ENCODE measurements around the gene ZNF821. TPM values are rescaled to one million over a fixed set of nuclear protein-coding genes. Genes with fewer than 3 reads are reported as not detected.
A peak's percentile ranks its signal among the peaks of the same experiment; 100 is the strongest.
"Not testable (repeated sequence)": the region's sequence is repeated elsewhere in the genome, so short reads cannot be mapped to it uniquely, and the experiment has no call there.

Gene ZNF821
- total RNA-seq, 4 donors from 2014 or later: 2.5 to 8.2 (median 4.0) TPM

DNA sequence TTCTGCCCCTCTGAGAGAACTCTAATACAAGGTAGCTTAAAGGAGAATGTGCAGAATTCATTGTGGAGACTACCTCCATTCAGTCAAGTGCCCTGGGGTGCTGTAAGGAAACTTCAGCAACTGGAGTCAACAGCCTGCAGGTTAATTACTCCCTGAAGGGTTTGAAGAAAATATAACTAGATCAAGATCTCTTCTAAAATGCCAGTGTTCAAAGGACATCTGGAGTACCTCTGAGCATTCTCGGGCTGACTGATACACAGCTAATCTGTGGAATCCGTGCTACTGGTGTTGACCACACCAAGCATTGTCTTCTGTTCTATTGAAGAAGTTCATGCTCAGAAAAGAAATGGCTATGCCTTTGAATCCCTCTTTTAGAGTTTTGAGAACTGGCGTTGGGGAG, 49.7 kb downstream of the ZNF821 start:
- WGBS, 2 donors: 84 to 88% methylated on average over 3 of the region's 3 CpGs

GRCh38 chr16:71832112-71832511, 51.9 kb downstream of the ZNF821 start:
- DNase-seq, H3K4me3 ChIP-seq, H3K4me1 ChIP-seq, H3K27me3 ChIP-seq, H3K27ac ChIP-seq, H3K36me3 ChIP-seq, H3K9me3 ChIP-seq: not testable (repeated sequence)
- intact Hi-C loops (cut with DNase I): loop anchor here (2.0 kb wide), 1 partner anchor 13 kb away; no protein-coding TSS in a partner anchor
- WGBS, 2 donors: 83 to 100% methylated on average over 1 to 2 of the region's 2 CpGs

More for the DNA sequence above, 49.7 kb downstream of the ZNF821 start:
- DNase-seq: no peak
- H3K9me3 ChIP-seq: no peaks in the 10 kb centered on the region
- no peak overlapping the region for H3K4me3 ChIP-seq
- TF ChIP-seq POLR2A (IDR thresholded peaks at IDR 0.05): no peak
- TF ChIP-seq, protein P1, sequence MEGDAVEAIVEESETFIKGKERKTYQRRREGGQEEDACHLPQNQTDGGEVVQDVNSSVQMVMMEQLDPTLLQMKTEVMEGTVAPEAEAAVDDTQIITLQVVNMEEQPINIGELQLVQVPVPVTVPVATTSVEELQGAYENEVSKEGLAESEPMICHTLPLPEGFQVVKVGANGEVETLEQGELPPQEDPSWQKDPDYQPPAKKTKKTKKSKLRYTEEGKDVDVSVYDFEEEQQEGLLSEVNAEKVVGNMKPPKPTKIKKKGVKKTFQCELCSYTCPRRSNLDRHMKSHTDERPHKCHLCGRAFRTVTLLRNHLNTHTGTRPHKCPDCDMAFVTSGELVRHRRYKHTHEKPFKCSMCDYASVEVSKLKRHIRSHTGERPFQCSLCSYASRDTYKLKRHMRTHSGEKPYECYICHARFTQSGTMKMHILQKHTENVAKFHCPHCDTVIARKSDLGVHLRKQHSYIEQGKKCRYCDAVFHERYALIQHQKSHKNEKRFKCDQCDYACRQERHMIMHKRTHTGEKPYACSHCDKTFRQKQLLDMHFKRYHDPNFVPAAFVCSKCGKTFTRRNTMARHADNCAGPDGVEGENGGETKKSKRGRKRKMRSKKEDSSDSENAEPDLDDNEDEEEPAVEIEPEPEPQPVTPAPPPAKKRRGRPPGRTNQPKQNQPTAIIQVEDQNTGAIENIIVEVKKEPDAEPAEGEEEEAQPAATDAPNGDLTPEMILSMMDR (IDR thresholded peaks at IDR 0.05): no peak
- no peaks in the 10 kb centered on the region for H3K27me3 ChIP-seq
- intact Hi-C loops (cut with DNase I): no loop called here
- H3K27ac ChIP-seq: no peak overlapping the region
- H3K4me1 ChIP-seq: no peaks in the 10 kb centered on the region
- no peaks in the 10 kb centered on the region for H3K36me3 ChIP-seq

- not testable (repeated sequence) for H3K27ac ChIP-seq, H3K36me3 ChIP-seq, H3K9me3 ChIP-seq, H3K4me1 ChIP-seq, H3K27me3 ChIP-seq, DNase-seq, H3K4me3 ChIP-seq
- intact Hi-C loops (cut with DNase I): loop anchor here (2.0 kb wide), 1 partner anchor 13 kb away; no protein-coding TSS in a partner anchor
- WGBS, 2 donors: 86 to 91% methylated on average over 3 of the region's 3 CpGs
Observed at GRCh38 chr16:71831698-71832097, 52.3 kb downstream of the ZNF821 start.

GRCh38 chr16:71830359-71830758, 53.6 kb downstream of the ZNF821 start:
- intact Hi-C loops (cut with DNase I): no loop called here
- H3K4me1 ChIP-seq: no peaks in the 10 kb centered on the region
- H3K4me3 ChIP-seq: no peak overlapping the region
- DNase-seq: no peak
- H3K36me3 ChIP-seq: no peaks in the 10 kb centered on the region
- no peaks in the 10 kb centered on the region for H3K9me3 ChIP-seq
- no peaks in the 10 kb centered on the region for H3K27me3 ChIP-seq
- 62 to 76% methylated on average over 2 of the region's 2 CpGs for WGBS, 2 donors
- H3K27ac ChIP-seq: no peak overlapping the region
- TF ChIP-seq, protein P1 (IDR thresholded peaks at IDR 0.05): no peak
- no peak for TF ChIP-seq POLR2A (IDR thresholded peaks at IDR 0.05)

DNA sequence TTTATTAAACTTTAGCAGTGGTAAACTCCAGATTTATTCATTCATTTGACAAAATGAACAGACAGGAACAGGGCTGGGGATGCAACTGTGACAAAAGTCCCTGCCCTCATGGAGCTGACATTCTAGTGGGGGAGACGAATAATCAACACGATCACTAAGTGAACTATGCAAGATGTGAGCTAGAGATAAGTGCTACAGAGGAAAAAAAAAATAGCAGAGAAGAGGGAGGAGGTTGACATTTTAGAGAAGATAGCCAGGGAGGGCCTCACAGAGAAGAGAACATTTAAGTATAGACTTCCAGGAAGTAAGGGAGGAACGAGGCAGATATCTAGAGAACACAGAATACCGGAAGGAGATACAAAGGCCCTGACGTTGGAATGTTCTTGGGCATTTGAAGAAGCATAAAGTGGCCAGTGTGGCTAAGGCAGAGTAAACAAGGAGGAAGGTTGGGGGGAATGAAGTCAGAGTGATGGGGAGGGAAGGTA, 57.4 kb downstream of the ZNF821 start:
- no peaks in the 10 kb centered on the region for H3K4me1 ChIP-seq
- no peak for DNase-seq
- H3K36me3 ChIP-seq: no peaks in the 10 kb centered on the region
- intact Hi-C loops (cut with DNase I): no loop called here
- H3K27me3 ChIP-seq: no peaks in the 10 kb centered on the region
- H3K27ac ChIP-seq: no peak overlapping the region
- TF ChIP-seq, protein P1 (IDR thresholded peaks at IDR 0.05): no peak
- TF ChIP-seq POLR2A (IDR thresholded peaks at IDR 0.05): no peak
- 72 to 82% methylated on average over 5 of the region's 5 CpGs for WGBS, 2 donors
- H3K4me3 ChIP-seq: no peak overlapping the region
- H3K9me3 ChIP-seq: no peaks in the 10 kb centered on the region

GRCh38 chr16:71817155-71817500, 66.9 kb downstream of the ZNF821 start:
- not testable (repeated sequence) for H3K27me3 ChIP-seq, H3K9me3 ChIP-seq, H3K36me3 ChIP-seq, DNase-seq
- 44 to 47% methylated on average over 8 to 10 of the region's 10 CpGs for WGBS, 2 donors
- H3K4me3 ChIP-seq: peak overlapping the region in 1 of 4 donors; percentile 5
- peak overlapping the region; percentile 64 to 88 (median 86) for H3K27ac ChIP-seq
- peaks cover 7 to 29% (median 10%) of the 10 kb centered on the region in 3 donors for H3K4me1 ChIP-seq
- intact Hi-C loops (cut with DNase I): loop anchor here (10.0 kb wide), 1 partner anchor 68 kb away; the partner anchor contains the start of gene ZNF821

GRCh38 chr16:71811261-71811803, 72.7 kb downstream of the ZNF821 start:
- H3K27me3 ChIP-seq: no peaks in the 10 kb centered on the region
- DNase-seq: no peak
- no peaks in the 10 kb centered on the region for H3K36me3 ChIP-seq
- no peak overlapping the region for H3K4me3 ChIP-seq
- no peaks in the 10 kb centered on the region for H3K9me3 ChIP-seq
- H3K4me1 ChIP-seq: peaks cover 0 to 31% (median 16%) of the 10 kb centered on the region in 3 donors
- H3K27ac ChIP-seq: no peak overlapping the region
- TF ChIP-seq POLR2A (IDR thresholded peaks at IDR 0.05): no peak
- TF ChIP-seq, protein P1 (IDR thresholded peaks at IDR 0.05): no peak
- intact Hi-C loops (cut with DNase I): loop anchor here (10.0 kb wide), 1 partner anchor 73 kb away; the partner anchor contains the start of gene ZNF821
- 77 to 78% methylated on average over 5 of the region's 5 CpGs for WGBS, 2 donors

DNA sequence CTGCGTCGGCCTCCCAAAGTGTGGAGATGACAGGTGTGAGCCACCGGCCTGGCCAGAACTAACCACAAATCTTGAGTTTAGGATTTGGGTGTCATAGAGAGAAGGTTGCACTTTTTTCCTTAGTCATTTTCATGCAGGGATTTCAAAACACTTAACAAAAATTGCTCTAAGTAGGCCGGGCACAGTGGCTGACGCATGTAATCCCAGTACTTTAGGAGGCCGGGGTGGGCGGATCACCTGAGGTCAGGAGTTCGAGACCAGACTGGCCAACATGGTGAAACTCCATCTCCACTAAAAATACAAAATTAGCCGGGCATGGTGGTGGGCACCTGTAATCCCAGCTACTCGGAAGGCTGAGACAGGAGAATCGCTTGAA, 73.8 kb downstream of the ZNF821 start:
- Histone ChIP-seq H3K27ac (peak overlapping the region; percentile 94 to 100 (median 98)), H3K4me3 (peak overlapping the region in 1 of 4 donors; percentile 98), H3K4me1 (peaks cover 0 to 37% (median 26%) of the 10 kb centered on the region in 3 donors)
- DNase-seq, H3K27me3 ChIP-seq, H3K36me3 ChIP-seq, H3K9me3 ChIP-seq: not testable (repeated sequence)
- intact Hi-C loops (cut with DNase I): loop anchor here (10.0 kb wide), 1 partner anchor 75 kb away; the partner anchor contains the start of gene ZNF821
- WGBS, 2 donors: 73 to 82% methylated on average over 9 to 11 of the region's 11 CpGs

All from esophagus squamous epithelium (tissue), 5 donors.